Measurements from ENCODE around the gene PREB.

Gene PREB

DNA sequence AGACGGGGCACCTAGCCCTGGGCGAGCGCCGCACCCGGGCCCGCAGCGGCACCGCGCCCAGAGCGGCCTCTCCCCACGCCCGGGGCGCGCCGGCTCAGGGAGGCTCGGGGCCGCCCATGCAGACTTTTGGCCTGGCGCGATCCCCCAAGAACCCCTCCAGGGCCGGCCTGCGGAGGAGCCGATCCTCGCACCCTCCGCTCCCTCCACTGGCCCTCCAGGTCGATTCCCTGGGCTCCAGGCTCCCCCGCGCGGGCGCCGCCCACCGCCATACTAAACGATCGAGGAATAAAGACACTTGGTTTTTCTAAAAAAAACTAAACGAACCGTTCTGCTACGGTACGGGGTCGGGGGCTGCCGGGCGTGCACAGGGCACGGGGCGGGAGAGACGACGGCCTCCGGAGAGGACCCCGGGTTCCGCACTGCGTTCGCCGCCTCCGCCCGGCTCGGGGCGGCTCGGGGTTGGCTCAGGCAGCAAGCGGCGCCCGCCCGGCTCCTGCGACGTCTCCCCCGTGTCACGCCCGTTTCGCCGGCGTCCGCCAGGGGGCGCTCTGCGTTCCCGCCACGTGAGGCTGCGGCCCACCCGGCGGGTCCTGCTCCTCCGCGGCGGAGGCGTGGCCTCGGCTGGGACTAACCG is 48.2 kb downstream of the PREB start:
- DNase-seq (ENCODE audit: low read depth) = peak; percentile 66
- peak overlapping the region; percentile 52 for H3K4me3 ChIP-seq (ENCODE audit: low read depth, low read length)

DNA sequence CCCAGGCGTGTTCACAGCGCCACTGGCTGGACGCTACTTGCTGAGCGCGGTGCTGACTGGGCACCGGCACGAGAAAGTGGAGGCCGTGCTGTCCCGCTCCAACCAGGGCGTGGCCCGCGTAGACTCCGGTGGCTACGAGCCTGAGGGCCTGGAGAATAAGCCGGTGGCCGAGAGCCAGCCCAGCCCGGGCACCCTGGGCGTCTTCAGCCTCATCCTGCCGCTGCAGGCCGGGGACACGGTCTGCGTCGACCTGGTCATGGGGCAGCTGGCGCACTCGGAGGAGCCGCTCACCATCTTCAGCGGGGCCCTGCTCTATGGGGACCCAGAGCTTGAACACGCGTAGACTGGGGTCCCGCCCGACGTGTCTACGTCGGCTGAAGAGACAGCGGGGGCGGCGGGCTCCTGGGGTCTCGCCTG is 48.8 kb downstream of the PREB start:
- no peak for DNase-seq (ENCODE audit: low read depth)
- peak overlapping the region; percentile 52 for H3K4me3 ChIP-seq (ENCODE audit: low read depth, low read length)

DNA sequence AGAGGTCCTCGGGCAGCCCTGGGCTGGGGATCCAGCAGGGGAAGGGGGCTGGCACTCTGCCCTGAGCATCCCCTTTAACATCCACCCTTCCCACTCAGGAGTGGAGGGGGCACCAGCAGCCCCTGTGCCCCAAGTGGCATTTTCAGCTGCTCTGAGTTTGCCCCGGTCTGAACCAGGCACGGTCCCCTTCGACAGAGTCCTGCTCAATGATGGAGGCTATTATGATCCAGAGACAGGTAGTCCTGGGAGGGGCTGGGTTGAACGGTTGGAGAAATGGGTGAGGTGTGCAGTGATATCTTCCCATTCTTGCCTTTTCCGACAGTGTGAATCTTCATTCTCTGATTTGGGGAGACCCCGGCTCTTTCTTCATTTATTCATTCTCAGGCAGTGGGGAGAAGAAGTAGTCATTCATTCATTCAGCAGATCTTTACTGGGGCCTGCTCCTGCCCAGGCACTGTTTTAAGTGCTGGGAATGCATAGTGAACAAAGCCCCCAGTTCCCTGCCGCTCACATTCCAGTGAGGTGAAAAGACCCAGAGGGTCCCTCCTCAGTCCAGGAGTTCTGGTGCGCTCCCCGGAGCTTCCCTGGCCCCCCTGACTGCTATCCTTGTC is 49.3 kb downstream of the PREB start:
- DNase-seq (ENCODE audit: low read depth) = no peak
- H3K4me3 ChIP-seq (ENCODE audit: low read depth, low read length) = peak overlapping the region; percentile 52

DNA sequence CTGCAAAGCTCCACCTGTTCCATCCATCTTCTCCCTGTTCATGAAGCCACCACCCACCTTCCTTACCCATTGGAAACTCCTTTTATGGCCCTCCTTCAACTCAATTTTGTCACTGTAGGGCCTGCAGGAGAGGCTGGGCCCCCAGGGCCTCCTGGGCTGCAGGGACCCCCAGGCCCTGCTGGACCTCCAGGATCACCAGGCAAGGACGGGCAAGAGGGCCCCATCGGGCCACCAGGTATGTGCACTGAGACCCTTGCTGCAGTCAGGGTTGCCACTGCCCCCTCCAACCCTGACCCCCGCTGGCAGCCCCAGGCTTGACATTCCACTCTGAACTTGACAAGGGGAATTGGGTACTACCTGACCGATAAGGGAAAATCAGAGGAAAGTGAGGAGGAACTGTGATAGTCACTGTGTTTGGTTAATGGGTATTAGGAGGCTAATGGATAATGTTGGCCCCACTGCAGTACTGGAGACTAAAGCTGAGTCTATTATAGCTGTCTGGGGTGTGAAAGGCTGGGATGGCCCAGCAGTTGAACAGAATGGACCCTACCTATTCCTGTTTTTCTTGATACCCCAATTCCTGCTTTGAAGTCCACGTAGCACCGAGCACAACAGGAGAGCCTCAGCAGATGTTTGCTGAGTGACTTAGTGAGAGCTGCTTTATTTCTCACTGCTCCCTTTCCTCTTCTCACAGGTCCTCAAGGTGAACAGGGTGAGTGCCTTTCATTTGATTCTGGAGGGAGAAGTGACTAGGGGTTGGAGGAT is 50.0 kb downstream of the PREB start:
- H3K4me3 ChIP-seq (ENCODE audit: low read depth, low read length) = no peak overlapping the region
- DNase-seq (ENCODE audit: low read depth) = no peak

DNA sequence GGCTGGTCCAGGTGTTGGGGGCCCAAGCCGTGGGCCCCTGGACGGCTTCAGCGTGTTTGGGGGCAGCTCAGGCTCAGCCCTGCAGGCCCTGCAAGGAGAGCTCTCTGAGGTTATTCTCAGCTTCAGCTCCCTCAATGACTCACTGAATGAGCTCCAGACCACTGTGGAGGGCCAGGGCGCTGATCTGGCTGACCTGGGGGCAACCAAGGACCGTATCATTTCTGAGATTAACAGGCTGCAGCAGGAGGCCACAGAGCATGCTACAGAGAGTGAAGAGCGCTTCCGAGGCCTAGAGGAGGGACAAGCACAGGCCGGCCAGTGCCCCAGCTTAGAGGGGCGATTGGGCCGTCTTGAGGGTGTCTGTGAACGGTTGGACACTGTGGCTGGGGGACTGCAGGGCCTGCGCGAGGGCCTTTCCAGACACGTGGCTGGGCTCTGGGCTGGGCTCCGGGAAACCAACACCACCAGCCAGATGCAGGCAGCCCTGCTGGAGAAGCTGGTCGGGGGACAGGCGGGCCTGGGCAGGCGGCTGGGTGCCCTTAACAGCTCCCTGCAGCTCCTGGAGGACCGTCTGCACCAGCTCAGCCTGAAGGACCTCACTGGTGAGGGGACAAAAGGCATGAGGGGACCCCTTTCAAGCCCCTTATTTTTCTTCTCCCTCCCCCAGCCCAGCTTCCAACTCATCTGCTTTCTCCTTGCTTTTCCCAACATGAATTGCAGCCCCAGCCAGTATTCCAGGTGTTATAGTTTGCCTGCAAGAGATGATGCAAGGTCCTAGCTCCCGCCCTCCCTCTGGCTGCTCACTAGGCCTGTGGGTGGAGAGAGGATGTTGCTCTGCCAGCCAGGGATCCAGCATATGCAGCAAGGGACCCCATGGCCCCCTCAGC is 50.8 kb downstream of the PREB start:
- no peak overlapping the region for H3K4me3 ChIP-seq (ENCODE audit: low read depth, low read length)
- DNase-seq (ENCODE audit: low read depth) = no peak

DNA sequence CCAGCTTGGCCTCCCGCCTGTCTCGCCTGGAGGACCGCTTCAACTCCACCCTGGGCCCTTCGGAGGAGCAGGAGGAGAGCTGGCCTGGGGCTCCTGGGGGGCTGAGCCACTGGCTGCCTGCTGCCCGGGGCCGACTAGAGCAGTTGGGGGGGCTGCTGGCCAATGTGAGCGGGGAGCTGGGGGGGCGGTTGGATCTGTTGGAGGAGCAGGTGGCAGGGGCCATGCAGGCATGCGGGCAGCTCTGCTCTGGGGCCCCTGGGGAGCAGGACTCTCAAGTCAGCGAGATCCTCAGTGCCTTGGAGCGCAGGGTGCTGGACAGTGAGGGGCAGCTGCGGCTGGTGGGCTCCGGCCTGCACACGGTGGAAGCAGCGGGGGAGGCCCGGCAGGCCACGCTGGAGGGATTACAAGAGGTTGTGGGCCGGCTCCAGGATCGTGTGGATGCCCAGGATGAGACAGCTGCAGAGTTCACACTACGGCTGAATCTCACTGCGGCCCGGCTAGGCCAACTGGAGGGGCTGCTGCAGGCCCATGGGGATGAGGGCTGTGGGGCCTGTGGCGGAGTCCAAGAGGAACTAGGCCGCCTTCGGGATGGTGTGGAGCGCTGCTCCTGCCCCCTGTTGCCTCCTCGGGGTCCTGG is 51.5 kb downstream of the PREB start:
- H3K4me3 ChIP-seq (ENCODE audit: low read depth, low read length) = no peak overlapping the region
- DNase-seq (ENCODE audit: low read depth) = no peak

DNA sequence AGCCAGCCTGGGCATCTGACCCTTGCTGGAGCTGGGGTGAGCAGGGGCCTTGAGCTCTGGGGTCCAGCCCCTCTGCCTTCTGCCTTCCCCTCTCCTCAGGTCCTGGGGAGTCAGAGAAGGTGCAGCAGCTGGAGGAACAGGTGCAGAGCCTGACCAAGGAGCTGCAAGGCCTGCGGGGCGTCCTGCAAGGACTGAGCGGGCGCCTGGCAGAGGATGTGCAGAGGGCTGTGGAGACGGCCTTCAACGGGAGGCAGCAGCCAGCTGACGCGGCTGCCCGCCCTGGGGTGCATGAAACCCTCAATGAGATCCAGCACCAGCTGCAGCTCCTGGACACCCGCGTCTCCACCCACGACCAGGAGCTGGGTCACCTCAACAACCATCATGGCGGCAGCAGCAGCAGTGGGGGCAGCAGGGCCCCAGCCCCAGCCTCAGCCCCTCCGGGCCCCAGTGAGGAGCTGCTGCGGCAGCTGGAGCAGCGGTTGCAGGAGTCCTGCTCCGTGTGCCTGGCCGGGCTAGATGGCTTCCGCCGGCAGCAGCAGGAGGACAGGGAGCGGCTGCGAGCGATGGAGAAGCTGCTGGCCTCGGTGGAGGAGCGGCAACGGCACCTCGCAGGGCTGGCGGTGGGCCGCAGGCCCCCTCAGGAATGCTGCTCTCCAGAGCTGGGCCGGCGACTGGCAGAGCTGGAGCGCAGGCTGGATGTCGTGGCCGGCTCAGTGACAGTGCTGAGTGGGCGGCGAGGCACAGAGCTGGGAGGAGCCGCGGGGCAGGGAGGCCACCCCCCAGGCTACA is 52.3 kb downstream of the PREB start:
- DNase-seq (ENCODE audit: low read depth) = no peak
- no peak overlapping the region for H3K4me3 ChIP-seq (ENCODE audit: low read depth, low read length)

Data from skeletal muscle cell (primary cell).